Measurements from ENCODE around the gene RASGRF1. TPM values are rescaled to one million over a fixed set of nuclear protein-coding genes. Genes with fewer than 3 reads are reported as not detected.
A peak's percentile ranks its signal among the peaks of the same experiment; 100 is the strongest.
"Not testable (repeated sequence)": the region's sequence is repeated elsewhere in the genome, so short reads cannot be mapped to it uniquely, and the experiment has no call there.

RASGRF1 gene
- total RNA-seq, 2 donors from 2014 or later, result 0.09 to 0.10 TPM

DNA sequence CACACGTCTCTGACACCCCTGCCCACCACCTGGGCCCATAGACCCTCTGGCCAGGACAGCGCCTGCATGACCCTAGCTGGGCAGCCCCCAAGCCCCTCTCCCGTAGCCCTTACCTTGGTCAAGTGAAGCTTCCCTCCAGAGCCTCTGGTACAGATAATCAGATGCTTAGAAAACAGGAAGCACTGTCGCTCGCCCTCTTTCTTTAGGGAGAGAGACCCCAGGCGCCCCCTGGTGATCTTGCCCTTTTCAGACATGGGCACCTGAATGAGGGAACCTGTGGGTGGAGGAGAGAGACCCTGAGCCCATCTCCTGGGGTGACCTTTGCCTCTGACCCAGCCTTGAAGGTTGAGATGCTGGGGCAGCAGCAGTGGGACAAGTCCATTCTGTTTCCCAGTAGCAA lies 65.4 kb downstream of the RASGRF1 start:
- intact Hi-C loops (cut with DNase I), result loop anchor here (5.0 to 10.0 kb wide), 2 partner anchors 157 to 160 kb away; no protein-coding TSS in a partner anchor
- peak; percentile 80 for DNase-seq (ENCODE audit: low spot score)

DNA sequence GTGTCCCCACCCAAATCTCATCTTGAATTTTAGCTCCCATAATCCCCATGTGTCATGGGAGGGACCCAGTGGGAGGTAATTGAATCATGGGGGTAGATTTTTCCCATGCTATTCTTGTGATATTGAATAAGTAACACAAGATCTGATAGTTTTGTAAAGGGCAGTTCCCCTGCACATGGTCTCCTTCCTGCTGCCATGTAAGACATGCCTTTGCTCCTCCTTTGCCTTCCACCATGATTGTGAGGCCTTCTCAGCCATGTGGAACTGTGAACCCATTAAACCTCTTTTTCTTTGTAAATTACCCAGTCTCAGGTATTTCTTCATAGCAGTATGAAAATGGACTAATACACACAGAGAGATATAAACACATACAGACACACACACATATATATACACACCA lies 66.1 kb downstream of the RASGRF1 start:
- intact Hi-C loops (cut with DNase I), result loop anchor here (5.0 to 10.0 kb wide), 2 partner anchors 112 to 160 kb away; no protein-coding TSS in a partner anchor
- not testable (repeated sequence) for DNase-seq (ENCODE audit: low spot score)

DNA sequence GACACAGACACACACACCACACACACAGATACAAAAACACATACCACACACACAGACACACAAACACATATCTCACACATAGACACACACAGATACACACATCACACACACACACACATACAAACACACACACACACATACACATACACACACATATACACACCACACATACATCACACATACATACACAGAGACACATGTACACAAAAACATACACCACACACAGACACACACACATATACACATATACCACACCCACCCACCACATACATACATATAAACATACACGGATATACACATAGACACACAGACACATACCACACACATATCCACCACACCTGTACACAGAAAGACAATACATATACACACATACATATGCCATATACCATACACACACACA lies 66.7 kb downstream of the RASGRF1 start:
- no peak for DNase-seq (ENCODE audit: low spot score)
- intact Hi-C loops (cut with DNase I), result loop anchor here (5.0 to 10.0 kb wide), 2 partner anchors 112 to 161 kb away; no protein-coding TSS in a partner anchor

DNA sequence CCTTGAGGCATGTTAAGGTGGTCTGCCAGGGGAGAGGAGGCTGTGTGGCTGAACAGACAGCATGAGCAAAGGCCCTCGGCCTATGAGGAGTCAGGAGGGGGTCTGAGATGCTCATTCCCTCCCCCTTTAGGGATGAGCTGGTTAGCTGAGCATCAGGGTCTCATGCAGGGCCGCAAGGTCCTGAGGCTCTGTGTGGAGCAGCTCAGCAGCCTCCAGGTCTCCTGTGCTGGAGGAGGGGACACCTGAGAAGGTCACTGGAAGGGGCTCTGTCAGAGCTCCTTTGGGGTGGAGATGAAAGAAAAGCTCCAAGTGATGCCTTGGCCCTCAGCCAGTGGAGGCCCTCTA lies 67.1 kb downstream of the RASGRF1 start:
- DNase-seq (ENCODE audit: low spot score), result peak; percentile 64

DNA sequence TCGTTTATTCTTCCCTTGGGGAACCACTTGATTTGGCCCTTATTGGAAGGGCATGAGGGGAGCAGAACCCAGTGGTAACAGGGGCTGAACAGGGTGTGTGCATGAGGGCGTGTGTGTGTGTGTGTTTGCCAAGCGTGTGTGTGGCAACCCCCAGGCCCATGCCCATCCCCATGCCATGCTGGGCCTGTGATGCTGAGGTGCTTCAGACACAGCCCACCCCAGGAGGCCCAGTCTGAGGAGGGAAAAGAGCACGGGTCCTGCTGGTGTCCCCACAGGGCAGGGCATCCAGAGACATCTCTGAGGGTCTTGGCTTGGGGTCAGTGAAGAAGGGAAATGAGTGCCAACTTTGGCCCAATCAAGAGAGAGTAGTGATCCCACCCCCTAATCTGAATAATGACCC lies 71.6 kb downstream of the RASGRF1 start:
- intact Hi-C loops (cut with DNase I), result no loop called here
- DNase-seq (ENCODE audit: low spot score), result peak; percentile 47

More for the DNA sequence above, 67.1 kb downstream of the RASGRF1 start:
- intact Hi-C loops (cut with DNase I), result loop anchor here (5.0 to 10.0 kb wide), 2 partner anchors 111 to 161 kb away; no protein-coding TSS in a partner anchor

DNA sequence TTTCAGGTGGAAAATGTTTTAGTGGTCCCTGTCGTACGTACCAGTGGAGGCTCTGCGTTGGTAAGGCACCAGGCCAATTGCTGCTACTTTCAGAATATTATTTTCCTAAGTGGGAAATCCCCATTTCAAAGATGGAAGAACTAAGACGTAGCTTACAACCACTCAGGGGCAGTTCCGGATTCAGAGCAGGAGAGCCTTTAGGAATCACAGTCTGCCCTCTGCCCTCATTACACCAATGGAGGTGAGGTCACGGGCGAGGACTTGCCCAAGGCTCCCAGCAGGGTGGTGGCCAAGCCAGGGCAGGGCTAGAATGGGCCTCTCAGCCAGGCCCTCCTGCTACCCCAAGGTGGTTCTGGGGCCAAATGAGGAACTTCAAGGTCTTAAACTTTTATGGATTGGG lies 72.6 kb downstream of the RASGRF1 start:
- peak; percentile 5 for DNase-seq (ENCODE audit: low spot score)
- intact Hi-C loops (cut with DNase I), result no loop called here

DNA sequence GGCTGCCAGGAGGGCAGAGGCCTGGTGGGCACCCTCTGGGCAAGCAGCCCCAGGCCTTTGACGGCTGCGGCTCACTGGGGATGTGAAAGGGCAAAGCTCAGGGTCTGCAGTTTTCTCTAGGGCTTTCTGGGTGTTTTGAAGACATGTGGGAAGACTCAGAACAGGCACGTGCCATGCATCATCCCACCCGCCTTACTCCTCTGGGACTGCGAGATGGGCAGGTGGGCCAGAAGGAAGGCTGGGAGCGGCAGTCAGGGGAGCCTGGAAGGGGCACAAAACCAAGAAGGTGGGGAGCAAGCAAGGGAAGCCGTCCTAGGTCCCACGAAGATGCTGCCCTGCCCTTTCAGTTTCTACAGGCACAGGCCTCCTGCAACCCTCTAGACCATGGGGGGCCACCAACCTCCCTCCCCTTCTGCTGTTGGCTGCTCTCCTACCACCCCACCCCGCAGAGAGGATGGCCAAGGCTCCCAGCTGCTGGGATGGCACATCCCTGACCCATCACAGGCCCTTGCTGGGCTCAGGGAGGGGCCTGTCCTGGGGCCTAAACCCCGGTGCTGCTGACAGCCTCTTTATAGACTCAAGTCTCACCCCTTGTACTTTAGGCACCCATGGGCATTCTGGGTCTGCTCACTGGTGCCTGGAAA lies 73.9 kb downstream of the RASGRF1 start:
- peak; percentile 55 for DNase-seq (ENCODE audit: low spot score)
- intact Hi-C loops (cut with DNase I), result no loop called here

DNA sequence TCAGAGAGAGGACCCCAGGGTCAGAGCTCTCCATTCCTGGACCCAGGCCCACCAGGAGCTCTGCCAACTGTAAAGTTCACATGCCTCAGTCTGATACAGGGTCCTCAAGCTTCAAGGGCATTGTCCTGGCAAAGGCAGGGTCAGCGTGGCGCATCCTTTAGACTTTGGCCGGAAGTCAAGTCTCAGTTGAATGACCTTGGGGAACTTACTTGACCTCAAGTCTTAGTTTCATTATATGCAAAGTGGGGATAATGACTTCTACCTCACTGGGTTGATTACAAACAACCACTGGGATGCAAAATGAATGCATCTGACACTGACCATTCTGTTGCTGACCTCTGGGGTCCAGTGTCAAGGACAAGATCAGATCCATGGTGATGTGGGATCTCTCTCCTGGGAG lies 75.2 kb downstream of the RASGRF1 start:
- DNase-seq (ENCODE audit: low spot score), result no peak
- intact Hi-C loops (cut with DNase I), result no loop called here

DNA sequence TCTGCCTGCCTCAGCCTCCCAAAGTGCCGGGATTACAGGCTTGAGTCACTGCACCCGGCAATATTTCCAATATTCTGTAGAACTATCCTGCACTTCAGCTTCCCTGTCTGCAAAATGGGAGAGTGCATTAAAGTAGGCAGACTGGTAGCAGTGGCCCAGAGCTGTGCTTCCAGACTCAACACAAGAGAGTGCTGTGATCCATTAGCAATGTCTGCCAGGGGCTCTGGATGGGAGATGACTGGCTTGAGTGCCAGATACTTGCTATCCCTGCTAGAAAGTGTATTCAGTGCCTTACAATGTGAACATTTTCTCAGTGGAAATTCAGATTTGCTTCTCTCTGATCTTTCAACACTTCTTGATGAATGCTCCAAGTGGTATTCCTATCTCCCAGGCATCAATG lies 80.3 kb downstream of the RASGRF1 start:
- intact Hi-C loops (cut with DNase I), result no loop called here
- no peak for DNase-seq (ENCODE audit: low spot score)

DNA sequence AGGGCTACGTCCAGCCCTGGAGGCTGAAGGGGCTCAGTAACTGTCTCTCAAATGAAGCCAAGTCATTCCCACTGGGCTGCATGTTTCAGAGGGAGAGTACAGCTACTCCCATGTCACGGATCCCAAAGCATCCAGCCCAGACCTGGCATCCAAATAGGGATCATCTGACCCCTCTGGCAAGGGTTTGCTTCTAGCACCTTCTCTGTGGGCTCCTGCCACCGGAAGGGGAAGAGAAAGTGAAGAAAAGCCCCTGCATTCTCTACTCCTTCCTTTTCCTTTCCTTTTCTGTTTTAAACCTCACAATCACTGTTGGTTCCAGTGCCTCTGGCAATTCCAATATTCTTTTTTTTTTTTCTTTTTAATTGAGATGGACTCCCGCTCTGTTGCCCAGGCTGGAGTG lies 81.2 kb downstream of the RASGRF1 start:
- intact Hi-C loops (cut with DNase I), result no loop called here
- no peak for DNase-seq (ENCODE audit: low spot score)

DNA sequence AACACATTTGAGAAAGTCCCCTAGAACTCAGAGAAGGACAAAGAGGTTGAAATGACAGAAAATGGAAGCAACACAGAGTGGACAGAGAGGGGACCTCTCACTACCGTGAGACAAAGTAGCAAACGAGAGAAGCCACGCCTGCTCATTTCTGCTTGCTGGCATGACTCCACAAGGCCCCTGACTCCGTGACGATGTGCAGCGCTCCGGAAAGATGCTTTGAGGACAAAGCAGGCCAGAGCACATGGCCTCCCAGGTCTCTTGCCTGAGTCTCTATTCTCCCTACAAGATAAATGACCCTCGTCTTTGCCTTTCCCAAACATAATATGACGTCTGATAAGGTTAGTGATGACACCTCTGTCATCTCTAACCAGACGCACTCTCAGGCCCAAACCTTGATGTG lies 81.9 kb downstream of the RASGRF1 start:
- no peak for DNase-seq (ENCODE audit: low spot score)
- intact Hi-C loops (cut with DNase I), result no loop called here

DNA sequence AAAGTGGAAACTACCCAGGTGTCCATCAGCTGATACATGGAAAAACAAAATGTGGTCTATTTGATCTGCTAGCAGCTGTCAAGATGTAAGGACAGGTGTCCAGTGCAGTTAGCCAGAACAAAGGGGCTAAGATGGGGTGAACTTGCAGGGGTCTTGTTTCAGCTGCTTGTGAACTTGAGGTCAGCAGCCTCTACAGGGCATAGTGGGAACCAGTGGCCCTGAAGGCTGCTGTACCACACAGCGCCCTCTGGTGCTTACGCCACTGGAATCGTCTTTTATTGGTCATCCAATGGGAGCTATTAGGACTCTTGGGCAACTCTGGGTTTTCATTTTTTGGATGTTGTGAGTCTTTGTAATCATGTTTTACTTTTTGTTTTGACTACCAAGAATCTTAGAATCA lies 83.5 kb downstream of the RASGRF1 start:
- no peak for DNase-seq (ENCODE audit: low spot score)
- intact Hi-C loops (cut with DNase I), result no loop called here

DNA sequence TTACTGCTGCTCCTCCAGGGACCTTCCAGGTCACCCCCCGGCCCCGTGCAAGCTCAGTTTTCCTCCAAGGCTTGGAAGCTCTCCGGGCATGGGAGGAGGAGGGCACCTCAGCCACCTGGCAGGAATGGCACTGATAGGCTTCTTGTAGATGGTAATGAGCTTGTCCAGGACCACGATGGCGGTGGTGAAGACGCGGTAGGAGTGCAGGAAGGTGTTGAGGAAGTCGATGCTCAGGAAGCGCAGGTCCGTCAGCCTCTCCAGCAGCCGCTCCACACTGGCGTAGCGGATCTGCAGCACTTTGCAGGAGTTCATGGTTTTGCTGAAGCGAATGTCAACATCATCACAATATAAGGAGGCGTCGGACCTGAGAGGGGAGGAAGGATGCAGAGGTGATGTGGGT lies 84.5 kb downstream of the RASGRF1 start:
- no peak for DNase-seq (ENCODE audit: low spot score)
- intact Hi-C loops (cut with DNase I), result no loop called here

DNA sequence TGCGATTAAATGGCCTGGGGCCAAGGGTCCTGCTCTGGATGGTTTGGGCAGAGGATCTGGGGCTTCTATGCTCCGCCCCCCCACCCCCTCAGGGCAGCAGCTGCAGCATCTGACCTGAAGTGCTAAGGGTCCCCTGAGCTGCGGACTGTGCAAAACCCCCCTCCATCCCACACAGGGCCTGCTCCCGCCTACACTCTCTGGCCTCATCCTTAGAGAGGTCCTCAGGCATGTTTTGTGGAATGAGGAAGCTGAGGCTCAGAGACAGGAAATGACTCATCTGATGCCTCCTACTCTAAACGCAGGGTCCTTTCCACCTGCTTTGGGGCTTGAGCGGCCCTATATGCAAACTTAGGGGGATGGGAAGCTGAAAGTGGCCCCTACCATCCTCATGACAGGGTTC lies 86.2 kb downstream of the RASGRF1 start:
- DNase-seq (ENCODE audit: low spot score), result no peak
- intact Hi-C loops (cut with DNase I), result loop anchor here in 1 of 2 donors (5.0 kb wide), 1 partner anchor 497 kb away; the partner anchor contains the start of gene HYKK

DNA sequence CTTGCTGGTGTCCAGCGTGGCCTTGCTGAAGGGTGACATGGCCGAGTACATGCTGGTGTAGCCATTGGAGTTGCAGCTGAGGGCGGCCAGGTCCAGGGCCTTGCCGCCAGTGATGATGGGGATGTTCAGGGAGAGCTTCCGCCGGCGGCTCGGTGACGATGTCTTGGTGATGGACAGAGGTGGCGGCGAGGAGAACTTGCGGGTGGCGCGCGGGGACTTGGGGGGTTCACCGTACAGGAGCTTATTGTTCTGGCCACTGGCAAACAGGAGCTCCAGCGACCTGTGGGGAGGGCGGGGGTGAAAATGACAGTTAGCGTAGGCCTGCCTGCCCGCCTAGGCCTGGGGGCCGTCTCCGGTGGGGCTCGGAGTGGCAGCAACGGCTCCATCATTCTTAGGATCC lies 86.7 kb downstream of the RASGRF1 start:
- DNase-seq (ENCODE audit: low spot score), result no peak
- intact Hi-C loops (cut with DNase I), result loop anchor here in 1 of 2 donors (5.0 kb wide), 1 partner anchor 497 kb away; the partner anchor contains the start of gene HYKK

DNA sequence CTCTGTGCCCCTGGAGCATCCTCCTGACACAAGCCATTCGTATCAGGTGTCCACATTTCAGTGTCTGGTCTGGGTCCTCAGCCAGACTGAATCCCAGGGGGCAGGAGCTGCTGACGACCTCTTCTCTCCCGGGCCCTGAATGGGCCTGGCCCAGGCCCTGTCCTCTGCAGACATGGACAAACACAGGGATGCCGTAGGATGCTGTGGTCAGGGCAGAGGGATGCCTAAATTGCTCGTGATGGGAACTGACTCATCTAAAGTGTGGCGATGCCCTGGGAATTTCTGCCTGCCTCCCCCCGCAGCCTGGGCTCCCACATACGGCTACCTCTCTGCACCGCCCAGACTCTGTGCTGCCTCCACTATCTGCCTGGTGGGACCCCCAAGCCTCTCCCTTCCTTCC lies 87.3 kb downstream of the RASGRF1 start:
- no peak for DNase-seq (ENCODE audit: low spot score)
- intact Hi-C loops (cut with DNase I), result loop anchor here in 1 of 2 donors (5.0 kb wide), 1 partner anchor 496 kb away; the partner anchor contains the start of gene HYKK

DNA sequence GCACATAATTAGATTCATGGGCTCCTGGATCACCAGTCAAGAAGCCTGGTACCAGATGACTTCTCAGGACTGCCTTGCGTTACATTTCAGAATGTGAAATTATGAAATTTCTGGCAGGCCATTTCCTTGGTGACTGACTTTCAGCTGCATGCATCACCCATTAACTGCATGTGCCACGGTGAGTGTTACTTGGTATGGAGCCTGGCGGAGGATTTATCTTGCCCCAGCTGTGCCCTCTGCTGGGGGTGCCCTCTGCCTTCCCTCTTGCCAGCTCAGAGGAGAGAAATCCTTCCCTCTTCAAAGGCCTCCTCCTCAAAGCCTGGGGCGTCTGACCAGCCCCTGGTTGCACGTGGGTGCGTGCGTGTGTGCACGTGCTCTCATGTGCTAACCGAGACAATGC lies 88.0 kb downstream of the RASGRF1 start:
- intact Hi-C loops (cut with DNase I), result loop anchor here in 1 of 2 donors (5.0 kb wide), 1 partner anchor 495 kb away; the partner anchor contains the start of gene HYKK
- DNase-seq (ENCODE audit: low spot score), result no peak

DNA sequence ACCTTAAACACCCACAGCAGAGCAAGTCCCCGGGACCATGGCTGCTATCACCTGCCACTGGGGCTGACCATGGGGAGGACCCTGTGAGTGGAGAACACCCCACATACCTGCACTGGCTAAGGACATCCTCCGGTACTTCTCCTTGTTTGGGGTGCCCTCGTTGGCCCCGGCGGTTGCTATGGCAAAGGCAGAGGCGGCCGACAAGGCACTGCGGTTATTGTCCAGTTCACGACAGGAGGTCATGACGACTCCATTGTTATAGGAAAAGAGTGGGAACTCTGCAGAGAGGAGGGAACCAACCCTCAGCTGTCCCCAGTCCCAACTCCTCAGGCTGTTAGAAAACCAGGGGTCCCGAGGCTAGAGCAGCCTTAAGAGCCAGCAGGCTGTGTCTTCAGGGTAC lies 90.9 kb downstream of the RASGRF1 start:
- DNase-seq (ENCODE audit: low spot score), result no peak
- intact Hi-C loops (cut with DNase I), result loop anchor here in 1 of 2 donors (5.0 kb wide), 1 partner anchor 492 kb away; the partner anchor contains the start of gene HYKK

DNA sequence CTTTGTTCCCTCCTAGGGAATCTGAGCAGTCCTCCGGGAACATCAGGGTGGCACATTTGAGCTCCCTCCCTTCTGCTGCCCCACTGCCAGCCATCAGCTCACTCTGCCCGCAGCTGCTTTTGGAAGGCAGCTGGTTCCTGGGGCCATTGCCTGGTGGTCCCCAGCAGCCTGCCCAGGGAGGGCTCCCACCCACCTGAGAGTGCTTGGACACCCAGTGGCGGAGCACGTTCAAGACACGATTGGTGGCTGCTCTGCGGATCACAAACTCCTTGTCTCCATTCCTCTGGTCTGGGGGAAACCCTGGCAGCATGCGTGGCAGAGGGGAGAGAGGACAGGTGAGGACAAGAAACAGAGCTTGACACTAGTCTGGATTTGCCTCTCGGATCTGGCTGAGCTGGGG lies 92.1 kb downstream of the RASGRF1 start:
- intact Hi-C loops (cut with DNase I), result no loop called here
- no peak for DNase-seq (ENCODE audit: low spot score)

DNA sequence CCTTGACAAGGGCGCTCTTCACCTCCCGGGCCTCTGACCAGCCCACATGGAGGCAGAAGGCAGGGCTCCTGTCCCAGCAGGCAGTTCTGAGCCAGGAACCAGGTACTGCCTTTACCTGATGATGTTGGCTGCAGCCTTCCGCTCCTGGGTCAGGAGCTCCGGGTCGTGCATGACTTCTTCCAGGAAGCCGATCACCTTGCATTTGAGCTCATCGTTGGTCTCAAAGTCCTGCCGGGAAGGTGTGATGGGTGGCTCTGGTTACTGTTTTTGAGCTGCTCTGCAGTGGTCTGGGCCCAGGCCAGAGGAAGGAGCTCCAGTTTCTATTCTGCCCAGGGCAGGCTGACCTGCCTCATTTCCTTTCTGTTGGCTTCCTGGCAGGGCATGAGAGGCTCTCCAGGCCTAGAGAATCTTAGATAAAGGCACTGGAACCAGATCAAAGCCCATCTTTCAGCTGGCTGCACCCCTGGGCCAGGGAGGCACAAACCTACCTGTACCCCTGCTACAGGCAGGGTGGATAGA lies 92.5 kb downstream of the RASGRF1 start:
- no peak for DNase-seq (ENCODE audit: low spot score)
- intact Hi-C loops (cut with DNase I), result no loop called here

DNA sequence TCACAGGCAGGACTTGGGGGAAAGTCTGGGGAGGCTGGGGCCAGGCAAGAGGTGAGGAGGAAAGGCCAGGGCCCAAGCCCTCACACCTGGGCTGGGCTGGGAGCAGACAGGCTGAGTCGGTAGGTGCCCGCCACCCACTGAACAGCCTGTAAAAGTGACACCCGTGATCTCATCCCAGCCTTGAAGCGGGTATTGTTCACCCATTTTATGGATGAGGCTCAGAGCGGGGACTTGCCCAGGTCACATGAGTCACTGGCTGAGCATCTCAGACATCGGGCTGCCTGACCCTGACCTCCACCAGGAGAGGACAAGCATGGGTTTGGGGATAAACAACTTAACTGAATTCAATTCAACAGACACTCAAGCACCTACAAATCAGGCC lies 93.7 kb downstream of the RASGRF1 start:
- intact Hi-C loops (cut with DNase I), result no loop called here
- DNase-seq (ENCODE audit: low spot score), result no peak

All from posterior vena cava (tissue), 2 donors.